Peyer's patch (tissue), 4 donors: ENCODE results near the gene MMP3. TPM values are rescaled to one million over a fixed set of nuclear protein-coding genes. Genes with fewer than 3 reads are reported as not detected.

Source experiments
- DNase-seq, 3 donors: peaks; one replicate each; pipeline ENCODE4 v3.0.0-alpha.2; 2017 to 2019
- H3K27ac ChIP-seq, 4 donors: fragments of 200-600 bp; sonication (generic); one replicate each; pipeline ENCODE4 v1.5.1; 2016 to 2019
- H3K27me3 ChIP-seq, 2 donors: fragments of 200-600 bp; sonication (generic); one replicate each; pipeline ENCODE4 v1.5.1; 2019
- H3K36me3 ChIP-seq, 3 donors: fragments of 200-600 bp; sonication (generic); one replicate each; pipeline ENCODE4 v1.5.1; 2016 to 2019
- H3K4me1 ChIP-seq, 4 donors: fragments of 200-600 bp; sonication (generic); one replicate each; pipeline ENCODE4 v1.5.1; 2016 to 2019
- H3K4me3 ChIP-seq, 4 donors: fragments of 200-600 bp; sonication (generic); 1 replicate in 3 of 4; 2 replicates in 1 of 4; pipeline ENCODE4 v1.5.1; 2016 to 2019; ENCODE audit warnings: mild to moderate bottlenecking in 1 of 4
- H3K9me3 ChIP-seq, 4 donors: fragments of 200-600 bp; sonication (generic); one replicate each; pipeline ENCODE4 v1.5.1; 2016 to 2019; ENCODE audit warnings: mild to moderate bottlenecking in 1 of 4
- CTCF ChIP-seq, 6 experiments: fragments of 450-650 bp in 4 of 6; fragments of 200-600 bp in 2 of 6; sonication (generic) in 1 of 6; IDR thresholded peaks; one replicate each; pipeline ENCODE4 v1.5.1; 2017 to 2019; ENCODE audit warnings: antibody characterized with exemption in 6 of 6, mild to moderate bottlenecking in 3 of 6, moderate library complexity in 1 of 6
- POLR2A ChIP-seq, 2 donors: fragments of 450-650 bp; IDR thresholded peaks; one replicate each; pipeline ENCODE4 v1.5.1; 2017; ENCODE audit warnings: antibody characterized with exemption in 2 of 2, mild to moderate bottlenecking in 2 of 2, moderate library complexity in 2 of 2
- total RNA-seq, 4 donors: library from RNA; depleted of rRNA; stranded (reverse); fragments of >200 nt; gene quantifications; one replicate each; pipeline ENCODE4 v1.1.0, GENCODE V29; 2016

MMP3 gene
- total RNA-seq, 4 donors from 2014 or later, result 1.5 to 1.8 TPM; not detected in 2

GRCh38 chr11:102833731-102834130, 9.7 kb downstream of the MMP3 start:
- Histone ChIP-seq H3K27ac (no peak overlapping the region), H3K4me1 (peaks cover 0 to 6% (median 0%) of the 10 kb centered on the region in 4 donors), H3K4me3 (no peak overlapping the region), H3K9me3 (no peaks in the 10 kb centered on the region), H3K27me3 (no peaks in the 10 kb centered on the region), H3K36me3 (no peaks in the 10 kb centered on the region)
- TF ChIP-seq POLR2A (IDR thresholded peaks at IDR 0.05) (no peak), CTCF (IDR thresholded peaks at IDR 0.05) (no peak)
- DNase-seq, result no peak

- peaks cover 0 to 6% (median 0%) of the 10 kb centered on the region in 4 donors for H3K4me1 ChIP-seq
- H3K27ac ChIP-seq, result peak overlapping the region in 1 of 4 donors; percentile 60
- no peaks in the 10 kb centered on the region for H3K27me3 ChIP-seq
- no peaks in the 10 kb centered on the region for H3K36me3 ChIP-seq
- peak overlapping the region in 1 of 4 donors; percentile 49 for H3K4me3 ChIP-seq
- no peaks in the 10 kb centered on the region for H3K9me3 ChIP-seq
- no peak for TF ChIP-seq POLR2A (IDR thresholded peaks at IDR 0.05)
- TF ChIP-seq CTCF (IDR thresholded peaks at IDR 0.05), result no peak
- DNase-seq, result no peak
Observed at GRCh38 chr11:102832612-102833011, 10.8 kb downstream of the MMP3 start.

GRCh38 chr11:102831489-102832440, 11.6 kb downstream of the MMP3 start:
- H3K4me3 ChIP-seq, result peak overlapping the region in 3 of 4 donors; percentile 22 to 50 (median 49)
- DNase-seq, result peak in 2 of 3 donors; percentile 78 to 84
- H3K27ac ChIP-seq, result peak overlapping the region in 3 of 4 donors; percentile 36 to 67 (median 60)

GRCh38 chr11:102831128-102831488, 12.3 kb downstream of the MMP3 start:
- no peak for DNase-seq
- H3K27ac ChIP-seq, result no peak overlapping the region
- no peaks in the 10 kb centered on the region for H3K4me1 ChIP-seq
- TF ChIP-seq CTCF (IDR thresholded peaks at IDR 0.05), result no peak
- no peak for TF ChIP-seq POLR2A (IDR thresholded peaks at IDR 0.05)
- peak overlapping the region in 2 of 4 donors; percentile 49 to 50 for H3K4me3 ChIP-seq
- H3K27me3 ChIP-seq, result no peaks in the 10 kb centered on the region
- H3K9me3 ChIP-seq, result no peaks in the 10 kb centered on the region
- H3K36me3 ChIP-seq, result no peaks in the 10 kb centered on the region

More at GRCh38 chr11:102831489-102832440, 11.6 kb downstream of the MMP3 start:
- H3K36me3 ChIP-seq, result no peaks in the 10 kb centered on the region
- no peaks in the 10 kb centered on the region for H3K27me3 ChIP-seq
- peaks cover 0 to 6% (median 0%) of the 10 kb centered on the region in 4 donors for H3K4me1 ChIP-seq
- peak in 4 of 6 experiments; percentile 45 to 79 (median 69) for TF ChIP-seq CTCF (IDR thresholded peaks at IDR 0.05)
- TF ChIP-seq POLR2A (IDR thresholded peaks at IDR 0.05), result no peak
- H3K9me3 ChIP-seq, result no peaks in the 10 kb centered on the region

GRCh38 chr11:102830001-102830727, 13.2 kb downstream of the MMP3 start:
- no peaks in the 10 kb centered on the region for H3K36me3 ChIP-seq
- no peak for TF ChIP-seq POLR2A (IDR thresholded peaks at IDR 0.05)
- TF ChIP-seq CTCF (IDR thresholded peaks at IDR 0.05), result no peak
- H3K27ac ChIP-seq, result no peak overlapping the region
- H3K27me3 ChIP-seq, result no peaks in the 10 kb centered on the region
- no peaks in the 10 kb centered on the region for H3K4me1 ChIP-seq
- no peak overlapping the region for H3K4me3 ChIP-seq
- H3K9me3 ChIP-seq, result no peaks in the 10 kb centered on the region
- DNase-seq, result no peak
